NCI-H1694 treated with DMSO at 0.1 percent for 48 hours (cell line): ENCODE measurements around the gene RABL6.

ENCODE experiments used
- DNase-seq: peaks from one replicate; lab custom pipeline; 2025; lab: John Stamatoyannopoulos, UW

RABL6 gene

DNA sequence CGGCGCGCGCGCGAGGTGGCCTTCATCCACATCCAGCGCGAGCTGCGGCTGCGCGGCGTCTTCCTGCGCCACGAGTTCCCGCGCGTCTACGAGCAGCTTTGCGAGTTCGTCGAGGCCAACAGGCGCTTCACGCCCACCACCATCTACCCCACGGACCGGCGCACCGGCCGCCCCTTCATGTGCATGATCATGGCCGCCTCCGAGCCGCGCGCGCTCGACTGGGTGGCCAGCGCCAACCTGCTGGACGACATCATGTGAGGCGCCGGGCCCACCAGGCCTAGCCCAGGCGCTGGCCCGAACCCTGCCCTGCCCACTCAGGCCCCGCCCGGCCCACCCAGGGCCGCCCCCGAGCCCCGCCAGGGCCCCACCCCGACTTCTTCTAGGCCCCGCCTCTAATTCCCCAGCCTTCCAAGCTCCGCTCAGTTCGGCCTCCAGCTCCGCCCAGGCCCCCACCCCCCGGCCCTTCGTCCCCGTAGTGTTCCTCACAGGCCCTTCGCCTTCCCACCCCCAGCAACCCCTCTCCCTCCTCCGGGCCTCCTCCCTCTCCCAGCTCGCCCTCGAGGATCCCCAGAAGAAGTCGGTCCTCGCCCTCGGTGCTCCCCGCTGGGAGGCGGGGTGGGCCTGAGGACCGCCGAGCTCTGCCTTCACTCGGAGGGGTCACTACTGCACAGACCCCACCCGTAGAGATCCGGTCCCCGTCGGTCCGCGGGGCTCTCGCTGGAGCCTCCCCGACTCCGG is 39.5 kb downstream of the RABL6 start:
- peak; percentile 3 for DNase-seq

DNA sequence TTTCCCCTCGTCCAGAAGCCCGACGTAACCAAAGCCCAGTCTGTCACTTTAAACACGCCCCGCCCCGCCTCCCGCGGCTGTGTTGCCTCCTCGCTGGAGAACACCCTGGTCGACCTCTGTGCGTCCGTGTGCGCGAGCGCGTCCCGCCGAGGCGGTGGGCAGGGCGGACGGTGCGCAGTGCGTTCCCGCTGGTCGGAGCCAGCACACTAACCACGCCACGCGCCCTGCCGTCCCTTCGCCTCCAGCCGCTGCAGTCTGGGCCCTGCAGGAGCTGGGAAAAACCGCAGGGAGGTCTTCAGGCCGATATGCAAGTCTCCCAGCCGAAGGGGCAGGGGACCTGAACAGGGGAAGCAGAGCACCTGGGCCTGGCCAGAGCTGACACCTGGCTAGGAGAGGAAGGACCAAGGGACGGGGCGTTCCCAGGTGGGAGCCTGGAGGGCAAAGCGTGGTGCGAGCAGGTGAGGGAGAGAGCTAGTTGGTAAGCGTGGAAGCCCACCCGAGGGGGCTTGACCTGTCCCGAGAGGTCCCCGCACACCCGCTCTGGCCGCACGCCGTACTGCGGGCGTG is 40.2 kb downstream of the RABL6 start:
- no peak for DNase-seq

DNA sequence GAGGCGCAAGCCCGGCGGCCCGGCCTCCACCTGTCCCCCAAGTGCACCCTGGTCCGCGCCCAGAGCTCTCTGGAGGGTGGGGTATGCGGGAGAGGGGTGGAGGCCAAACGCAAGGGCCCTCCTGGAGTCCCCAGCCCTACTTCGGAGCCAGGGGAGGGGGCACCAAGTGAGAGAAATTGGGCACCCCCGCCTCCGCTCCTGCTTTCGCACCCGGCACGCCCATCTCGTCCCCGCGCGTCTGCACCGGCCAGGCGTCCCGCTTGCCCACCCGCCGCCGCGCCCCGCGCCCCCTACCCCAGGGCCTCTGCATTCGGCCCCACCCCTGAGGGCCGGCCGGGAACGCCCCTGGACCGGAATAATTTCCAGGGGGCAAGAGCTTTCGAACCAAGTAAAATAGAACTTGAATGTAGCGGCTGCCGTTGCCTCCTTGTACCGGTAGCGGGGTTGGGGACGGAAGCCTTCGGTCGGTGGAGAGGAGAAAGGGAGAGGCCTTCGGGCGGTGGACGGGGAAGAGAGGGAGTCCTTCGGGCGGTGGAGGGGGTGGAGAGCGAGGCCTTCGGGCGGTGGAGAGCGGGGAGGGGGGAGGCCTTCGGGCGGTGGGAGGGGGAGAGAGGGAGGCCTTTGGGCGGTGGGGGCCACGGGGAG is 40.8 kb downstream of the RABL6 start:
- no peak for DNase-seq

DNA sequence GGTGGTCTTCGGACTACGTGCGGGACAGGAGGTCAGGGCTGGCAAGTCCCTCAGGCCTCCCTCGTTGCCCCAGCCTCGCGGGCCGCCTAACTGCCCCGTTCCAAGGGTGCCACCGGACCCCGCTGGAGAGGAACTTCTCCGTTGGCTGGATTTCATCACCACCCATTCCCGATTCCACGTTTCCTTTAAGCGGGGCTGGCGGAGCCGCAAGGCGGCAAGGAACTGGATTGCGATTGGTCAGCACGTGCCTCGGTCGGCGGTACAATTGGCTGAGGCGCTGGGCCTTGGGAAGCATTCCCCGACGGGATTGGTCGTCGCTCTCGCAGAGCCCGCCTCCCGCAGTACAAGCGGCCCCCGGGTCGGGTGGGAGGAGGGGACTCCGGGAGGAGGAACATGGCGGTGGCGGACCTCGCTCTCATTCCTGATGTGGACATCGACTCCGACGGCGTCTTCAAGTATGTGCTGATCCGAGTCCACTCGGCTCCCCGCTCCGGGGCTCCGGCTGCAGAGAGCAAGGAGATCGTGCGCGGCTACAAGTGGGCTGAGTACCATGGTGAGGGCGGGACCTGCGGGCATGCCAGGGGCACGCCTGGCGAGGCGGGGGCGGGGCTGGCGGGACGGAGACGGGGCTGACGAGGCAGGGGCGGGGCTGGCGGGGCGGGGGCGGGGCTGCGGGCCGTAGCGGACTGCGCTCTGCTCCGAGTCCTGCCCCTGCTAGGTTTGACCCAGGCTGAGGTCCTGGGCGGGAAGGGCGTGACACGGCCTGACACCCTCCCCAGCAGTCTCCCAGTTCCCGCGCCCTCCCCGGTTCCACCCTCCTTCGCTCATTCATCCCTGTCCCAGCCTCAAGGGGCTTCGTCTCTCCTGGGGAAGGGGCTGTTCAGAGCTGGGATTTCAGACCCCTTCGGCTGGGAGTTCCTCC is 41.6 kb downstream of the RABL6 start, which contains the start of gene PHPT1:
Gene PHPT1, plus strand, starts transcription at position 372 of the 922 bp plus-strand sequence. Its CDS starts 22 bp downstream, at position 394.
- peak; percentile 96 for DNase-seq

DNA sequence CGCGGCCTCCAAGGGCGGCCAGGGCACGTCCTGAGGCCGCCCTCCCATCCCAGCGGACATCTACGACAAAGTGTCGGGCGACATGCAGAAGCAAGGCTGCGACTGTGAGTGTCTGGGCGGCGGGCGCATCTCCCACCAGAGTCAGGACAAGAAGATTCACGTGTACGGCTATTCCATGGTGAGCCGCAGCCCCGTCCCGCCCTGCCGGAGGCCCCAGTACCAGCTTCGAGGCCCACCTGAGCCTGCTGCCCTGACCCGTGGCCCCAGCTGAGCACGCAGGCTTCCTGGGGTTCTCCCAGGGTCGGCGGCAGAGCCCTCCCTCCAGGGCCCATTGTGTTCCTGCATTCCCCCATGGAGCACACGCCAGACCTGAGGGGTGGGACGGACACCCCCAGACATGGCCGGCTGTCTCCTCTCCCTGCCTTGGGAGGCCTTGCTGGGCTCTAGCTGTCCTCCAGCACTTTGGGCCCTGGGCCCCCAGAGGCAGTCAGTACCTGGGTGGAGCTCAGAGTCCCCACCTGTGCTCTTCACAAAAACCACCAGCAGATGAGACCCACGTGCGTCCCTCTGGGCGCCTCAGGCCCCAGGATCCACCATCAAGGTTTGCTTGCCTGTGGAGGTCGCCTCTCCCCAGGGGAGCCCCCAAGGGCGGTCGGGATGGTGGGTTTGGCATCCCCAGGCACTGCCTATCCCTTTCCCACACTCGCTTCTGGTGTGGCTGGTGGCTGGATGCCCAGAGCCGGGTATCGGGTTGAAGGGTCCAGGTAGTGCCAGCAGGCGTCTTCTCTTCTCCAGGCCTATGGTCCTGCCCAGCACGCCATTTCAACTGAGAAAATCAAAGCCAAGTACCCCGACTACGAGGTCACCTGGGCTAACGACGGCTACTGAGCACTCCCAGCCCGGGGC is 42.5 kb downstream of the RABL6 start:
- no peak for DNase-seq

DNA sequence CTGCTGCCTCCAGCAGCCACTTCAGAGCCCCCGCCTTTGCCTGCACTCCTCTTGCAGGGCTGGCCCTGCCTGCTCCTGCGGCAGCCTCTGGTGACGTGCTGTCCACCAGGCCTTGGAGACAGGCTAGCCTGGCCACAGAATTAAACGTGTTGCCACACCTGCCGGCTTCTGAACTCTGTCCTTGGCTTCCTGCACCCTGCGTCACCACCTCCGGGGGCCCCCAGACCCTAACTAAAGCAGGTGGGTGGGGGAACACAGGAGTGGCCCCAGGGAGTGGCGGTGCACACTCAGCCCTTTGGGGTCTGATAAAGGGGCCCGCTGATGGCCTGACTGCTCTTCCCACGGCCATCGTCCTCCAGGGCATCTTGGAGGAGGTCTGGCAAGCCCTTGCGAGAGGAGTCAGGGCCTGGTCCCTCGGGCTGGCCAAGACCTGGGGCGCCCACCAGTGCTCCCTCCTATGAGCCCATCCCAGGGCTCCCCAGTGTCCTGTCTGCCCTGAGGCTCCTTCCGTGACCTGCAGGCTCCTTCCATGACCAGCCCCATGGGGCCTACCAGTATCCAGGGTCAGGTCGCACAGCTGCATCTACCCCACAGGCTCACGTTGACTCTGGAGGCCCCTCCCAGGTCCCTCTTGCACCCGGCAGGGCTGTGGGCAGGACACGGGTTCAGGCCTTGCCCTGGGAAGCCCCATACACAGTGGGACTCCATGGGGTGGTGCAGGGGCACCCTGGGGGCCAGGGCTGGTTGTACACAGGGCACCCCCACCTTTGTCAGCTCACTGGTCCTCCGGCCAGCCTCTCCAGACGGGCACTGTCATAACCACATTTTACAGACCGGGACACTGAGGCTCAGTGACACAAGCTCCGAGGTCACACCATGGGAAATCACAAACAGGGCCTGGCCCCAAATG is 43.4 kb downstream of the RABL6 start:
- no peak for DNase-seq

DNA sequence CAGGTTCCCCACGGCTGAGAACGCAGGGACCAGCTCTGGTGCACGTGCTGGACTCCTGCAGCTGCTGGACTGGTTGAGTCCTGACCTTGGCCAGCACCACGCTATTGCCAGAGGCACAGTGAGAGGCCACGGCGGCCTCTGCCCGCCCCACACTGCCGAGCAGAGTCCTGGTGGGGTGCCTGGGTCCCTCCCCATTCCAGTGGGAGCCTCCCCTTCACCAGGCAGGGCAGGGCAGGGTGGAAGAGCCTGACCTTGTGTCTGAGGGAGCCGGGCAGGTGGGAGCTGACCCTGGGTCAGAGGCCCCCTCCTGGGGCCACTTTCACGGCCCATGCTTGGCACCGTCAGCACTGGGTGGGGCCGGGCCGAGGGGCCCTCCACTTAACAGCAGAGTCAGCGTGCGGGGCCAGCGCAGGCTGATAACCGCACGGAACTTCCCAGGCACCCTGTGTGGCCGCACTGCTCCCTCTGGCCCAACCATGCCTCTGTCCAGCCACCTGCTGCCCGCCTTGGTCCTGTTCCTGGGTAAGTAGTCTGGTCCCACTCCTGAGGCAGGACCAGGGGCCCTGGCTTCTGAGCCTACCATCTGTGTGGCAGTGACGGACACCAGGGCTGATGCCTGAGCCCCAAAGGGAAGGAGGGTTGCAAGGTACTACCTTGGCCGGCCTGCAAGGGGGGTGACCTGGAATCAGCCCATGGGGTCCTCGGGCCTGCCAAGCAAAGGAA is 44.4 kb downstream of the RABL6 start, which contains the start of gene MAMDC4:
Gene MAMDC4, plus strand, starts transcription at position 406 of the 723 bp plus-strand sequence. Its CDS starts 71 bp downstream, at position 477.
- no peak for DNase-seq

DNA sequence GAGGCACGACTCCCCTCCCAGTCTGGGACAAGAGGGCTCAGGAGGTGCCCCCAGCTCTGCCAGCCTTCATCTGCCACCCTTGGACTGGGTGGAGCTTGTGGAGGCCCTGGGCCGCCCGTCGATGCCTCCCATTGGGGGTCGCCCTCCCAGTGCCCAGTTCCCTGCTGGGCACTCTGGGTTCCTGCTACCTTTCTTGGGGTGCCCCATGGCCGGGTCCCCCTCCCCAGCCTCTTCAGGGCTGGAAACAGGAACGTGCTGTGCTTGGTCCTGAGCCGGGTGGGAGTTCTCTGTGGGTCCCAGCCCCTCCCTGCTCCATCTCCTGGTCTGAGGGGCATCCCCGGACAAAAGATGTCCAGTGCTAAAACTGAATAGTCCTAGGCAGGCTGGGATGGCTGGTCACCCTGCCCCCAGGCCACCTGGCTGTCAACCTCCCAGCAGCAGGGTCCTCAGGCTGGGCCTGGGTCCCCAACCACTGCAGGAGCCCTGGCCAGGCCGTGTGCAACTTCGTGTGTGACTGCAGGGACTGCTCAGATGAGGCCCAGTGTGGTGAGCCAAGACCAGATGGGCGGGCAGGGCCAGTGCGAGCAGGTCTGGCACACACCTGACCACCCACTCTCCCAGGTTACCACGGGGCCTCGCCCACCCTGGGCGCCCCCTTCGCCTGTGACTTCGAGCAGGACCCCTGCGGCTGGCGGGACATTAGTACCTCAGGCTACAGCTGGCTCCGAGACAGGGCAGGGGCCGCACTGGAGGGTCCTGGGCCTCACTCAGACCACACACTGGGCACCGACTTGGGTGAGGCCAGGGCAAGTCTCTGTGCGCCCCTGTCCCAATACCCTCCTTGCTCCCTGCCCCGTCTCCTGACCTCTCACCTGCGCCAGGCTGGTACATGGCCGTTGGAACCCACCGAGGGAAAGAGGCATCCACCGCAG is 45.2 kb downstream of the RABL6 start:
- no peak for DNase-seq

DNA sequence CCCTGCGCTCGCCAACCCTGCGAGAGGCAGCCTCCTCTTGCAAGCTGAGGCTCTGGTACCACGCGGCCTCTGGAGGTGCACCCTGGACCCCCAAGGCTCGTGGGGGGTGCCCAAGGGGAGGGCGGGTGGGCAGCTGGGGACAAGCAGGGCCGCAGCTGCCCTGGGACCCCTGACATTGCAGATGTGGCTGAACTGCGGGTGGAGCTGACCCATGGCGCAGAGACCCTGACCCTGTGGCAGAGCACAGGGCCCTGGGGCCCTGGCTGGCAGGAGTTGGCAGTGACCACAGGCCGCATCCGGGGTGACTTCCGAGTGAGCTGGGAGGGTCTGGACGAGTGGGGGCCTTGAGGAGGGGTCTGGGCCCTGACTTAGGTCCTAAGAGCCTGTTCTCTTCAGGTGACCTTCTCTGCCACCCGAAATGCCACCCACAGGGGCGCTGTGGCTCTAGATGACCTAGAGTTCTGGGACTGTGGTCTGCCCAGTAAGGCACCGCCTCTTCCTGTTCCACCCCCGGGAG is 45.9 kb downstream of the RABL6 start:
- no peak for DNase-seq

DNA sequence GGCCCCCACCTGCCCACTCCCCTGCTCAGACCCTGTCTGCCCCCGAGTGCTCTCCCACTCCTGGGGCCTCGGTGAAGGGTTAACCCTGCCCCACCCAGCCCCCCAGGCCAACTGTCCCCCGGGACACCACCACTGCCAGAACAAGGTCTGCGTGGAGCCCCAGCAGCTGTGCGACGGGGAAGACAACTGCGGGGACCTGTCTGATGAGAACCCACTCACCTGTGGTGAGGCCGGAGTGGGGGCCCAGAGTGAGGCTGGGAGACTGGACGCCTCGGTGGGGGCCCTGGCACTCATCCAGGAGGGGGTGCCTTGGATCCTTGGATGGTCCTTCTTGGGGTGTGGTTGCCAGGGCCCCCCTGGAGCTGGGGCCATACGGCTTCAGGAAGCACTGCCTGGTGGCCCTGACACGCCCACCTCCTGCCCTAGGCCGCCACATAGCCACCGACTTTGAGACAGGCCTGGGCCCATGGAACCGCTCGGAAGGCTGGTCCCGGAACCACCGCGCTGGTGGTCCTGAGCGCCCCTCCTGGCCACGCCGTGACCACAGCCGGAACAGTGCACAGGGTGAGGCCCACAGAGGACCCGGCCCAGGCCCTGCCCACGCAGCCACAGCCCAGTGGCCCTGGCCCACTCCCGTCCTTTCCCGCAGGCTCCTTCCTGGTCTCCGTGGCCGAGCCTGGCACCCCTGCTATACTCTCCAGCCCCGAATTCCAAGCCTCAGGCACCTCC is 46.5 kb downstream of the RABL6 start:
- DNase-seq = no peak

DNA sequence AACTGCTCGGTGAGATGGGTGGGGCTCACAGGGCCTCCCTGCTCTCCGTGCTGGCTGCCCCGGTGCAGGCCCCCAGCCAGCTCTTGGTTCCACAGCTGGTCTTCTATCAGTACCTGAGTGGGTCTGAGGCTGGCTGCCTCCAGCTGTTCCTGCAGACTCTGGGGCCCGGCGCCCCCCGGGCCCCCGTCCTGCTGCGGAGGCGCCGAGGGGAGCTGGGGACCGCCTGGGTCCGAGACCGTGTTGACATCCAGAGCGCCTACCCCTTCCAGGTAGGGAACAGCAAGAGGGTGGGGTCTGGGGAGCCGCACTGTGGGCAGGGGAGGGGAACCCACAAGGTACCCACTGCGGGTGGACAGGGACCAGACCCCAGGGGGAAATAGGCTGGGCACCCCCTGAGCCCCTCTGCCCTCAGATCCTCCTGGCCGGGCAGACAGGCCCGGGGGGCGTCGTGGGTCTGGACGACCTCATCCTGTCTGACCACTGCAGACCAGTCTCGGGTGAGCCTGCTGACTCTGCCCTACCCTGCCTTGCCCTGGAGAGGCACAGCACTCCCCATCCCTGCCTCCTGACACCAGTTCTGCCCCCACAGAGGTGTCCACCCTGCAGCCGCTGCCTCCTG is 47.2 kb downstream of the RABL6 start:
- DNase-seq = no peak

DNA sequence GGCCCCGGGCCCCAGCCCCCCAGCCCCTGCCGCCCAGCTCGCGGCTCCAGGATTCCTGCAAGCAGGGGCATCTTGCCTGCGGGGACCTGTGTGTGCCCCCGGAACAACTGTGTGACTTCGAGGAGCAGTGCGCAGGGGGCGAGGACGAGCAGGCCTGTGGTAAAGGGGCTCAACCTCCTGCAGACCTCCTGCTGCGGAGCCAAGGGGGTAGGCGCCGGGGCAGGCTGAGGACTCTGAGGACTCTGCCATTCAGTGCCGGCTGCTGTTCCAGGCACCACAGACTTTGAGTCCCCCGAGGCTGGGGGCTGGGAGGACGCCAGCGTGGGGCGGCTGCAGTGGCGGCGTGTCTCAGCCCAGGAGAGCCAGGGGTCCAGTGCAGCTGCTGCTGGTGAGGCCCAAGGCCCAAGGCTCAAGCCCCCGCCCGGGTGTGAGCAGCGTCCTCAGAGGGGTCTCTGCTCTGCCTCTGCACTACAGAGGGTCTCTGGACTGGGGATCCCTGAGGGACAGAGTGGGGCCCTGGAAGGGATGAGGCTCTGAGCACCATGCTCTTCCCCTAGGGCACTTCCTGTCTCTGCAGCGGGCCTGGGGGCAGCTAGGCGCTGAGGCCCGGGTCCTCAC is 47.8 kb downstream of the RABL6 start:
- DNase-seq = no peak

DNA sequence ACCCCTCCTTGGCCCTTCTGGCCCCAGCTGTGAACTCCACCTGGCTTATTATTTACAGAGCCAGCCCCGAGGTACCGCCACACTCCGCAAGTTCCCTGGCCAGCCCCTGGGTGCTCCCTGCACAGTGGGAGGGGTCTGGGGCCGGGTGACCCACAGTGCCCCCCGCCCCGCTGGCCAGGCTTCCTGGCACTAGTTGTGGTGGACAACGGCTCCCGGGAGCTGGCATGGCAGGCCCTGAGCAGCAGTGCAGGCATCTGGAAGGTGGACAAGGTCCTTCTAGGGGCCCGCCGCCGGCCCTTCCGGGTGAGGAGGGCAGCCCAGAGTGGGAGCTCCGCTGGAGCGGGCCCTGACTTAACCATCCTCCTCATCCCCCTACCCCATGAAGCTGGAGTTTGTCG is 48.3 kb downstream of the RABL6 start:
- DNase-seq = no peak

DNA sequence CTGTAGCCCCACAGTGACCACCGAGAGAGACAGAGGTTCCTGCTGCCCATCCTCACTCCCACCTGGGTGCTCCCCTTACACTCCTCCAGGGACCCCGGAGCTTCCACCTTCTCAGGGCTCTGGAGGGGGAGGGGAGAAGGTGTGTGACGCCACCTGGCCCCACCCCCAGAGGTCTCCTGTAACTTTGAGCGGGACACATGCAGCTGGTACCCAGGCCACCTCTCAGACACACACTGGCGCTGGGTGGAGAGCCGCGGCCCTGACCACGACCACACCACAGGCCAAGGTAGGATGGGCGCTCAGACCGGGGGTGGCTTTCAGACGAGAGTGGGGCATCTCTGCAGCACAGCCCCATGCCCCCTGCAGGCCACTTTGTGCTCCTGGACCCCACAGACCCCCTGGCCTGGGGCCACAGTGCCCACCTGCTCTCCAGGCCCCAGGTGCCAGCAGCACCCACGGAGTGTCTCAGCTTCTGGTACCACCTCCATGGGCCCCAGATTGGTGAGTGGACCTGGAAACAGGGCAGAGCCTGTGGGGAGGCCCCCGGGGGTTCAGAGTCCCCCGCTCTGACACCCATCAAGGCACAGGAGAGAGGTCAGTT is 48.9 kb downstream of the RABL6 start:
- no peak for DNase-seq

DNA sequence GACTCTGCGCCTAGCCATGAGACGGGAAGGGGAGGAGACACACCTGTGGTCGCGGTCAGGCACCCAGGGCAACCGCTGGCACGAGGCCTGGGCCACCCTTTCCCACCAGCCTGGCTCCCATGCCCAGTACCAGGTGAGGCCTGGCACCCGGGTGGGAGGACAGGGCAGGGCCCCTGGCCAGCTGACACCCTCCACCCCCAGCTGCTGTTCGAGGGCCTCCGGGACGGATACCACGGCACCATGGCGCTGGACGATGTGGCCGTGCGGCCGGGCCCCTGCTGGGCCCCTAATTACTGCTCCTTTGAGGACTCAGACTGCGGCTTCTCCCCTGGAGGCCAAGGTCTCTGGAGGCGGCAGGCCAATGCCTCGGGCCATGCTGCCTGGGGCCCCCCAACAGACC is 49.4 kb downstream of the RABL6 start:
- no peak for DNase-seq
